Uterus (tissue), 2 donors: ENCODE measurements around the gene IFT57.

Source experiments
- POLR2A ChIP-seq, 2 donors: fragments of 450-650 bp; IDR thresholded peaks; one replicate each; pipeline ENCODE4 v1.6.1; 2016; ENCODE audit warnings: antibody characterized with exemption in 2 of 2, mild to moderate bottlenecking in 1 of 2, moderate library complexity in 1 of 2
- TF ChIP-seq, protein P1 (sequence below), 4 experiments: fragments of 200-600 bp in 2 of 4; fragments of 450-650 bp in 2 of 4; sonication (generic) in 2 of 4; IDR thresholded peaks; one replicate each; pipeline ENCODE4 v1.5.1; 2016 to 2019; ENCODE audit warnings: antibody characterized with exemption in 4 of 4, mild to moderate bottlenecking in 2 of 4, moderate library complexity in 1 of 4

DNA sequence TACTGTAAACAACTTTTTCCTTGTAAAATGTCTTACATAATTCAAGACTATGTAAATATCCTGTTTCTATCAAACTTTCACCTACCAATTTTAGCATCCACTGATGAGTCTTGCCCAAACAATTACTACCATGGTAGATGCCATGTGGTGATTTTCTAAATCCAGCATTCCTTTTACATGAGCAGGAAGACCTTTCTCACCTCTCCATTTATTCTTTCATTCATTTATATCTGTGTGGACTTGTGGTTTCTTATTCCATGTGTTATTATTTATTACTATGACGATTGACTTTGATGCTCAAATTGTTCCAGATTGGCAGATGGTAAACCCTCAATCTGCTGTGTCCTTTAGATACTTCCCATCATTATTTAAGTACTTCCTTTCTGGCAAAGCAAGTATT lies 62.4 kb downstream of the IFT57 start:
- TF ChIP-seq POLR2A (IDR thresholded peaks at IDR 0.05) = no peak
- TF ChIP-seq, protein P1, sequence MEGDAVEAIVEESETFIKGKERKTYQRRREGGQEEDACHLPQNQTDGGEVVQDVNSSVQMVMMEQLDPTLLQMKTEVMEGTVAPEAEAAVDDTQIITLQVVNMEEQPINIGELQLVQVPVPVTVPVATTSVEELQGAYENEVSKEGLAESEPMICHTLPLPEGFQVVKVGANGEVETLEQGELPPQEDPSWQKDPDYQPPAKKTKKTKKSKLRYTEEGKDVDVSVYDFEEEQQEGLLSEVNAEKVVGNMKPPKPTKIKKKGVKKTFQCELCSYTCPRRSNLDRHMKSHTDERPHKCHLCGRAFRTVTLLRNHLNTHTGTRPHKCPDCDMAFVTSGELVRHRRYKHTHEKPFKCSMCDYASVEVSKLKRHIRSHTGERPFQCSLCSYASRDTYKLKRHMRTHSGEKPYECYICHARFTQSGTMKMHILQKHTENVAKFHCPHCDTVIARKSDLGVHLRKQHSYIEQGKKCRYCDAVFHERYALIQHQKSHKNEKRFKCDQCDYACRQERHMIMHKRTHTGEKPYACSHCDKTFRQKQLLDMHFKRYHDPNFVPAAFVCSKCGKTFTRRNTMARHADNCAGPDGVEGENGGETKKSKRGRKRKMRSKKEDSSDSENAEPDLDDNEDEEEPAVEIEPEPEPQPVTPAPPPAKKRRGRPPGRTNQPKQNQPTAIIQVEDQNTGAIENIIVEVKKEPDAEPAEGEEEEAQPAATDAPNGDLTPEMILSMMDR (IDR thresholded peaks at IDR 0.05) = no peak
